NCI-H146 (cell line): ENCODE data around the gene SART1.
"Not testable (repeated sequence)": the region's sequence is repeated elsewhere in the genome, so short reads cannot be mapped to it uniquely, and the experiment has no call there.

Experiments
- DNase-seq: peaks from one replicate; lab custom pipeline; 2025; lab: John Stamatoyannopoulos, UW

Gene SART1

DNA sequence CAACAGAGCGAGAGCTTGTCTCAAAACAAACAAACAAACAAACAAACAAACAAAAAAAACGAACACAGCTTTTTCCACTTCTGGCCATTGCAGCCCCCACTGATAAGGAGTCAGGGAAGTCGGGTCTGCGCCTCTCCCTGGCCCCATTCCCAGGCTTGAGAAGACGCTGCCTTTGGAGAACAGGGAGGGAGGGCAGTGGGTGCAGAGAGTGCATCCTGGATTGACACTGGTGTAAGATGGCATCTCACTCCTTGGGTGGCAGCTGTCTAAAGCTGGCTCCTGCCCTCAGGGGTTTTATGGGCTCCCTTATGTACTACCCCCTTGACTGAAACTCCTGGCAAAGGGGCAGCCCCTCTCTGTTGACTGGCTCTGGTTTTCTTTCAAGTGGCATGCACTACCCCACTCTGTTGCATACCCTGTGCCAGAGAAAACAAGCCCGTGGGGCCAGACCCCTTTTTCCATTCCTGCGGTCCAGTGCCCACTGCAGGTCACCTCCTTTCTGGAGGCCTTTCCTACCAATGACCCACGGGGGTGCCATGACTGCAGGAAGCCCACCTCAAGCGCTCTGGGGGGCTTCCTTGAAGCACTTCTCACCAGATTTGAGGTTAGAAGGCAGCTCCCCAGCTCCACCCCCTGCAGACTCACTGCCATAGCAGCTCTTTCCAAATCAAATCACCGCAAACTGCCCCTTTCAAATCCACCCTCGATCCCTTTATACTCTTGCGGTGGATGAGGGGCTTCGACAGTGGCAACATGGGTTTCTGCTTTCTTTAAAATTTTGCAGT is 29.6 kb upstream of the SART1 start:
- DNase-seq, result no peak

DNA sequence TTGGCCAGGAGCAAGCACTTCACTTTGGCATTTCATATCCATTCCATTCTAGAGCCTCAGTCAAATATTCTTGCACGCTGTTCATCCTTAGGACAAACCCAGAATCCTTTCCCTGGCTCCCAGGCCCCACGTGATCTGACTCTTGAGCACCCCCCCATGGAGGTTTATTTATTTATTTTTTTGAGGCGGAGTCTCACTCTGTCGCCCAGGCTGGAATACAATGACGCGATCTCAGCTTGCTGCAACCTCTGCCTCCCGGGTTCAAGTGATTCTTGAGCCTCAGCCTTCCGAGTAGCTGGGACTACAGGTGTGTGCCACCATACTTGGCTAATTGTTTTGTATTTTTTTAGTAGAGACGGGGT is 29.0 kb upstream of the SART1 start:
- DNase-seq, result peak; percentile 46

DNA sequence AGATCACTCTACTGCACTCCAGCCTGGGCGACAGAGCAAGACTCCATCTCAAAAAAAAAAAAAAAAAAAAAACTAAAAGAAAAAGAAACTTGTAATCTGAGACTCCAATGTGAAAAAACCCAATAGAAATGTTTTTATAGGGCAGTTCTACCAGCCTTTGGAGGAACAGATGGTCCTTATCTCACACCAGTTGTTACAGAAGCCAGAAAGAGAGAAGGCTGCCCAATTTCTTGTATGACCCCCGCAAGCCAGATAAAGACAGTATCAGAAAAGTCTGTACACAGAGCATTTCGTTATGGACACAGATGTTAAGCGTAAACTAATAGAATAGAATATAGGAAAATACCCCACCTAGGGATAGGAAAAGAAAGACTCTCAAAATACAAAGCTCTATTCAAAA is 27.5 kb upstream of the SART1 start:
- DNase-seq, result no peak

DNA sequence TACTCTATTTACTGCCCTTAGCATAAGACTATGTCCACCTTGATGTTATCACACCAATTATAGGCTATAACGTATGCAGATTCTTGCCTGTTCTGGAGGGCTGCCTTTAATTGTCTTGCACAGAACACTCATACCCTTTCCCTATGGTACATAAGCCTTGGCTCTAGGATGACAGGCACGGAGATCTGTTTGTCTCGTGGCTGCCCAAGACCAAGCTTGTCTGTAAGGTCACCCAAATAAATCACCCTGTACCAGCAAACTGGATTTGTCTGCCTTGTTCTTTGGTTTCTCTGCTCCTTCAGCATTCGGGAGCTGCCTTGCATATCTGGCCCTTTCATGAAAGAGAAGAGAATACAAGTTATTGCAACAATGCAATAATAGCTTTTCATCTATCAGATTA is 23.8 kb upstream of the SART1 start:
- DNase-seq, result no peak

DNA sequence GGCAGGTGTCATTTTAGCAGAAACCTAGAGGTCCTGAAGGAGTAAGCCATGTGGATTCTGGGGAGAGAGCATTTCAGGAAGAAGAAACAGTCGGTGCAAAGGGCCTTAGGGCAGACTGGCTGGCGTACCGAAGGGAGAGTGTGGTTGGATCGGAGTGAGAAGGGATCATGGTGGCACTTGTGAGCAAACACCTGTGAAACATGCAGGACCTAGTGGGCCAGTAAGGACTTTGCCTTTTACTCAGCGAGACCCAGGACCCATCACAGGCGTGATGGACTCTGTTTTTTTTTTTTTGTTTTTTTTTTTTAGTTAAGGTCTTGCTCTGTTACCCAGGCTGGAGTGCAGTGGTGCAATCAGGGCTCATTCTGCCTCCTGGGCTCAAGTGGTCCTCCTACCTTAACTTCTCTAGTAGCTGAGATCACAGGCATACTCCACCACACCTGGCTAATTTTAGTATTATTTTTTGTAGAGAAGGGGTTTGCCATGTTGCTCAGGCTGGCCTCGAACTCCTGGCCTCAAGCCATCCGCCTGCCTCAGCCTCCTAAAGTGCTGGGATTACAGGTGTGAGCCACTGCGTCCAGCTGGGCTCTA is 19.7 kb upstream of the SART1 start:
- DNase-seq, result no peak

DNA sequence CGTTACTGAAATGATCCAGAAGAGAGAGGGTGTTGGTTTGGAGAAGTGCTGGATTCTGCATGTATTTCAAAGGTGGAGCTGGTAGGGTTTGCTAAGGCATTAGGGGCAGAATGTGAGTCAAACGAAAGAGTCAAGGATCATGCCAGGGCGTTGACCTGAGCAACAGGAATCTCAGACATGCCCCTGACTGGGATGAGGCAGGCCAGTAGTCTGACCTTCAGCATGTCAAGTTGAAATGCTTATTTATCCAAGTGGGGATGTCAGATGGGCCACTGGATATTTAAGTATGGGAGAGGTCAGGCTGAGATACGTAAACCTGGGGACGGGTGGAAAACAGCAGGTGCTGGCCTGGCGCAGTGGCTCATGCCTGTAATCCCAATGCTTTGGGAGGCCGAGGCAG is 19.0 kb upstream of the SART1 start:
- no peak for DNase-seq

DNA sequence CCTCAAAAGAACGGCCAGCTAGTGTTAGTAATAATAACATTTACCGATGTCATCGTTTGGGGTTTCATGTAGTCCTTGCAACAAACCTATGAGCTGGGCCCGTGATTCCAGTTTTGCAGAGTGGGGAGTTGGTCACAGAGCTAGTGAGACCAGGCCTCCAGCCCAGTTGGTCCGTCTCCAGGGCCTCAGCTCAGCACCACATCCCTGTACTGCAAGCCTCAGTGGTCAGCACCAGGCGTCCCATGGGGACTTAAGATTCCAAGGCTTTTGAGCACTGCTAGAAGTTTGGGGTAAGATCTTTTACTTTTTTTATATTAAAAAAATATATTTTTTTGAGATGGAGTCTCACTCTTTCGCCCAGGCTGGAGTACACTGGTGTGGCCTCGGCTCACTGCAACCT is 17.3 kb upstream of the SART1 start:
- DNase-seq, result no peak

DNA sequence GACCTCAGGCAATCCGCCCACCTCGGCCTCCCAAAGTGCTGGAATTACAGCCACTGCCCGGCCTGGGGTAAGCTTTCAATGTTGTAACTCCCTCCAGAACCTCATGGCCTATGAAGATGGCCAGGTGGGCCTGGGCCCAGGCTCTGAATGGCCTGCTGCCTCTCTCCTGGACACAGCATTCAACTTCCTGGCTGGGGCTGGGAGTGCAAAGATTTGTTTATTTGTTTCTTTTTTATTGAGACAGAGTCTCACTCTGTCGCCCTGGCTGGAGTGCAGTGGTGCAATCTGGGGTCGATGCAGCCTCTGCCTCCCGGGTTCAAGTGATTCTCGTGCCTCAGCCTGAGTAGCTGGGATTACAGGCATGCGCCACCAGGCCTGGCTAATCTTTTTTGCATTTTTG is 16.8 kb upstream of the SART1 start:
- DNase-seq, result no peak

DNA sequence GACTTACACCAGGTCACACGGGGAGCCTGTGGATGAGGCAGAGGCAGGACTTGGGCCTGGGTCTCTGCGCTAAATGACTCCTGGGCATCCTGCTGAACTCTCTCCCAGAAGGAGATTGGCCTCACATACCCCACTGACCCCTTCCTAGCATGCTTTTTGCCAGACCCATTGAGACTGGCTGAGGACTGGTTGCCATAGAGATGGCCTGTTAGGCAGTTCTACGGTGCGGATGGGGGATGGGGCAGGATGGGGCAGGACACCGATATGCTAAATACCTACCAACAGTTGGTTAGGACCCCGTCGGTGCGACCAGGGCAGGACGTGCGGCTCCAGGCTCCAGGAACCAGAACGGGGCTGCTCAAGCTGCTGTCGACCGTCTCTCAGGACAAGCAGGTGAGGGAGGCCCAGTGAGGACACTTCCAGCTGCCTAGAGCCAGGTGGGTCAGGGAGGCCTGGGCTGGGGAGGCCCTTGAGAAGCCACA is 16.1 kb upstream of the SART1 start, which contains the start of gene TSGA10IP:
TSGA10IP (plus strand) TSS at position 51 of the 482 bp plus-strand sequence; CDS start at position 247, 196 bp downstream.
- DNase-seq, result no peak

DNA sequence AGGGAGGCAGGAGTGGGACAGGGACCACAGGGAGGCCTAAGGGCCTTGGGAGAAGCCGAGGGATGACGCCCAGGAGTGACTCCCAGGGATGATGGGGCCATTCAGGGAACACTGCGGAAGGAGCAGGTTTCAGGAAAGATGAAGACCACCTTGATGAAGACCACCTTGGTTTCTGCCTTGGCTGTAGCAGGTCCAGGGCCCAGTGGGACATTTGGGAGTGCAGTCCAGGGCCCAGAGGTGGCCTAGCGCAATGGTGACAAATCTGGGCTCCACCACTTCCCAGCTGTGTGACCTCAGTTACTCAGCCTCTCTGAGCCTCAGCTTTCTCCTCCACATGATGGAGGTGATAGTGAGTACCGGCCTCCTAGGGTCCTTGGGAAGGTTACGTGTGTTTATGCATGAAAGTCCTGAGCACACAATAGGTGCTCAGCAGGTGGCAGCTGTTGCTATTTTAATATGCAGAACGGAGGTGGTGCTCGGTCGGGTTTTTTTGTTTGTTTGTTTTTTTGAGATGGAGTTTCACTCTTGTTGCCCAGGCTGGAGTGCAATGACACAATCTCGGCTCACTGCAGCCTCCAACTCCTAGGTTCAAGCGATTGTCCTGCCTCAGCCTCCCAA is 15.5 kb upstream of the SART1 start:
- DNase-seq, result no peak

DNA sequence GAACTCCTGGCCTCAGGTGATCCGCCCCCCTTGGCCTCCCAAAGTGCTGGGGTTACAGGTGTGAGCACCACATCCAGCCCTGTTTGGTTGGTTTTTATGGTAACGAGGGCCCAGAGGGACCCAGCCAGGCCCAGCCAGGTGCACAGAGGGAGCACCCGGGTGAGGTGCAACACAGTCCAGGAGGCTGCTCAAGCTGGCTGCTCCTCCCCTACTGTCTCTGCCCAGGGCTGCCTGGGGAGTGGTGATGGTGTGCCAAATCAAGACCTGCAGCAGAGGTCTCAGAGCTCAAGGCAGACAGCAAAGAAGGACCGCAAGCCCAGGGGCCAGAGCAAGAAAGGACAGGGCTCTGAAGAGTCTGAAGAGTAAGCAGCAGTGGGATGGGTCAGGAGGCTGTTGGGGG is 14.9 kb upstream of the SART1 start:
- DNase-seq, result no peak

DNA sequence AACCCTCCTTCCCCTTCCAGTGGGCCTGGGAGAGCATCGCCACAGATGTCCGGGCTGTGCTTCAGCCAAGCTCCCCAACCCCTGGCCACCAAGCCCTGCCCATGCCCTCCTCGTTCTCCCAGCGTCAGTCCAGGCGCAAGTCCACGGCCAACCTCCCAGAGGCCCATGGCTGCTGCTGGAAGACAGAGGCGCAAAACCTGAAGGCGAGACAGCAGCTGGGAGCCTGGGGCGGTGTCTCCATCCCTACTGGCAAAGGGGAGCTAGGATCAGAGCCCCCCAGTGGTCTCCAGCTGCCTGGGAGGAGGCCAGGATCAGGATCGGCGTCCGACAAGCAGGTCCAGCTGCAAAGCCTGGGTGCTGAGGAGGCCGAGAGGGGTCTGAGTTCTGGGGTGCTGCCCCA is 14.4 kb upstream of the SART1 start:
- DNase-seq, result no peak

DNA sequence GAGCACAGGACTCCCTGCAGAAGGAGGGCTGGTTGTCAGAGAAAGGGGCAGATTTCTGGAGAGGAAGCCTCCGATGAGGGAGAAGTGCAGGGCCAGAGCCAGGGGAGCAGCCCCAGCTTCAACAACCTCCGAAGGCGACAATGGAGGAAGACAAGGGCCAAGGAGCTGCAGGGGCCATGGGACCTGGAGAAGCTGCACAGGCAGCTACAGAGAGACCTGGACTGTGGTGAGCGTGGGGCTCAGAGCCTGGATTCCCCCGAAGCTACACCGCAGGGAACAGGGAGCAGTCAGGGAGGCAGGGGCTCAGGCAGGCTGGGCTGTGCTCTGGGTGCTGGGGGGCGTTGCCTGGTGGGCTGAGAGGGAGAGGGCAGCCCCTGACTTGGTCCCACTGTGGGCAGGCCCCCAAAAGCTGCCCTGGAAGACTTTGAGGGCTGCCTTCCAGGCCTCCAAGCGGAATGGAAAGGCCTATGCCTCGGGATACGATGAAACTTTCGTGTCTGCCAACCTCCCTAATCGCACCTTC is 13.9 kb upstream of the SART1 start:
- DNase-seq, result no peak

DNA sequence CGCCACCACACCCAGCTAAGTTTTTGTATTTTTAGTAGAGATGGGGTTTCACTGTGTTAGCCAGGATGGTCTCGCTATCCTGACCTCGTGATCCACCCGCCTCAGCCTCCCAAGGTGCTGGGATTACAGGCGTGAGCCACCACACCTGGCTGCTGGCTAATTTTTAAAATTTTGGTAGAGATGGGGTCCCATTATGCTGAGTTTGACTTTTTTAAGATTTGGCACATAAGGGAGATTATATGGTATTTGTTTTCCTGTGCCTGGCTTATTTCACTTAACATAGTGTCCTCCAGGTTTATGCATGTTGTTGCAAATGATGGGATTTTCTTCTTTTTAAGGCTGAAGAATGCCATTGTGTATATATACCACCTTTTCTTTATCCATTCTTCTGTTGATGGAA is 10.8 kb upstream of the SART1 start:
- not testable (repeated sequence) for DNase-seq

DNA sequence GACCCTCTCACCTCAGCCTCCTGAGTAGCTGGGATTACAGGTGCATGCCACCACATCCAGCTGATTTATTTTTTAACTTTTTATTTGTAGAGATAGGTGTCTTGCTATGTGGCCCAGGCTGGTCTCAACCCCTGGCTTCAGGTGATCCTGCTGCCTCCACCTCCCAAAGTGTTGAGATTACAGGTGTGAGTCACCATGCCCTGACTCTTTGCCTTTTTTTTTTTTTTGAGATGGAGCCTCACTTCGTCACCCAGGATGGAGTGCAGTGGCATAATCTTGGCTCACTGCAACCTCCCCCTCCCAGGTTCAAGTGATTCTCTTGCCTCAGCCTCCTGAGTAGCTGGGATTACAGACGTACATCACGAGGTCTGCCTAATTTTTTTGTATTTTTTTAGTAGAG is 9.9 kb upstream of the SART1 start:
- not testable (repeated sequence) for DNase-seq

DNA sequence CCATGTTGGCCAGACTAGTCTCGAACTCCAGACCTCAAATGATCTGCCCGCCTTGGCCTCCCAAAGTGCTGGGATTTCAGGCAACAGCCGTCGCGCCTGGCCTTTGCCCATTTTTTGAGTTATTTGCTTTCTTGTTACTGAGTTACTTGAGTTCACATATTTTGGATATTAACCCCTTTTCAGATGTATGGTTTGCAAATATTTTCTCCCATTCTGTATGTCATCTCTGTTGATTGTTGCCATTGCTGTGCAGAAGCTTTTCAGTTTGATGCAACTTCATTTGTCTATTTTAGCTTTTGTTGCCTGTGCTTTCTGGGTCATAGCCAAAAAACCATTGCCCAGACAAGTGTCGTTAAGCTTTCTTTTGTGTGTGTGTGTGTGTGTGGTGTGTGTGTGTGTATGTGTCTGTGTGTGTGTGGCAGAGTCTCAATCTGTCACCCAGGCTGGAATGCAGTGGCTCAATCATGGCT is 9.4 kb upstream of the SART1 start:
- no peak for DNase-seq

DNA sequence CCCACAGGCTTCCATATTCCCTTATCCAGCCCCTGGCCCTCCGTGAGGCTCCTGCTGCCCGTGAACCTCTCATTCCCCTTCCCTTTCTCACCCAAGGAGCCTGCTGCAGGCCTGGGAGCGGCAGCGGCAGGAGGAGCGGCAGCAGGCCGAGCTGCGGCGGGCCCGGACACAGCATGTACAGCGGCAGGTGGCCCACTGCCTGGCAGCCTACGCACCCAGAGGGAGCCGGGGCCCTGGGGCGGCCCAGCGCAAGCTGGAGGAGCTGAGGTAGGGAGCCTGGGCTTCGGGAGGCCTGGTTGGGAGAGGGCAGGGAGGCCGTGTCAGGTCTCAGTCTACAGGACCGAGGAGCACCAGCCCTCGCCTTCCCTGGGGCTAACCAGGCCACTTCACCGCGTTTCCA is 8.1 kb upstream of the SART1 start:
- no peak for DNase-seq

DNA sequence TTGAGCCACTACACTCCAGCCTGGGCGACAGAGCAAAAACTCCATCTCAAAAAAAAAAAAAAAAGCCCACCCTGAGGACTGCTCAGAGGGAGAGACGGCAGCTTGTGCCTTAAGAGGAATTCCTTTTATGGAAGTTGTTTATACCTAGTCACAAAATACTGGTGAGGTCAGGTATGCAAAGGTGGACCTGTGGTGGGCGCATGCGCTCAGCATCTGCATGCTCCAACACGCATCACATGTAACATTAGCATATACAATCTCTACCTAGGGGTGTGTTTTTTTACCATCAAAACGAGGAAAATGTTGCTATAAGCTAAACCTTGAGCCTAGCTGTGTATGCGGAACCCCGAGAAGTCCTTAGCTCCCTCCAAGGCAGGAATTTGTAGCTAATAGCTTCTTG is 6.8 kb upstream of the SART1 start:
- no peak for DNase-seq

DNA sequence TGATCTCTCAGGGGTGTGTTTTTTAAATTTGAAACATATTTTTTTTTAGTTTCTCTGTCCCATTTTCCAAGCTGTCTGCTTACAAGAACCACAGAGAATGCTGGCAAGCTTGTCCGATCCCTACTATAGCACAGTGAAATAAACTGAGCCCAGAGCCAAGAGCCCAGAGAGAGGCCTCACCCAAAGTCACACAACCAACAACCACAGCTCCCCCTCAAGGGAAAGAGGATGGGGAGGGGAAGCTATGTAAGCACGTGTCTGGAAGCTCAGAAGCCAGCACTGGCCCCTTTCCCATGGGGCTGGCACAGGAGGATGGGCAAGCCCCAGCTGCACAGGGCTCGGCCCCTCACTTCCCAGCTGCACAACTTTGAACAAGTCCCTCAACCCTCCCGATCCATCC is 3.2 kb upstream of the SART1 start:
- DNase-seq, result no peak

DNA sequence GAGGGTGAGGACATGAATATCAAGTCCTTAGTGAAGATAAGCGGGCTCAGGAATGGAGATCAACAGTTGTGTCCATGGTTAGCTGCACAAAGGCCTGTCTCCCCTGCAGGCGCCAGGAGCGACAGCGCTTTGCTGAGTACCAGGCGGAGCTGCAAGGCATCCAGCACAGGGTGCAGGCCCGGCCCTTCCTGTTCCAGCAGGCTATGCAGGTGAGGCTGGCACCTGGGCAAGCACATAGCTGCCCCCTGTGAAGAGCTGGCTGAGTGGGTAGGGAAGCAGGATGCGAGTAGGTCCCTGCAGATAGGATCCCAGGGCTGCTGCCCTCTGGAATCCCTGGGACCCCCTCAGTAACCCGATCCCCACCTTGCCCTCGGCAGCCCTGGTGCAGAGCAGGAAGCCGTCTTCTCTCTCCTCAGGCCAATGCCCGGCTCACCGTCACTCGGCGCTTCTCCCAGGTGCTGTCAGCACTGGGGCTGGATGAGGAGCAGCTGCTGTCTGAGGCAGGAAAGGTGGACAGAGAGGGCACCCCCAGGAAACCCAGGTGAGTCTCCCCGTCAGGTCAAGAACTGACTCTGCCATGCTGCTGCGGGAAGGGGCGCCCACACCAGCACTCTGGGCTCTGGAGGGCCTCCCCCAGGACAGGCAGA is 2.6 kb upstream of the SART1 start:
- DNase-seq, result no peak

DNA sequence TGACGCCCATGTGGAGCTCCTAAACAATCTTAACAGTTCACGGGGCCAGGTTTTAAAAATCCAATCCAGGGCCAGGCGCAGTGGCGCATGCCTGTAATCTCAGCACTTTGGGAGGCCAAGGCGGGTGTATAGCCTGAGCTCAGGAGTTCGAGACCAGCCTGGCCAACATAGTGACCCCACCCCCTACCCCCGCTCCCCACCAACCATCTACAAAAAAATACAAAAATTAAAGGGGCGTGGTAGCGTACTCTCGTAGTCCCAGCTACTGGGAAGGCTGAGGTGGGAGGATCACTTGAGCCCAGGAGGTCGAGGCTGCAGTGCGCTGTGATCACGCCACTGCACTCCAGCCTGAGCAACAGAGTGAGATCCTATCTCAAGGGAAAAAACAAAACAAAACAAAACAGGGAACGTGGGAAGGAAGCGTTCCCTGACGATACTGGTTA is 689 bp upstream of the SART1 start:
- DNase-seq, result no peak

DNA sequence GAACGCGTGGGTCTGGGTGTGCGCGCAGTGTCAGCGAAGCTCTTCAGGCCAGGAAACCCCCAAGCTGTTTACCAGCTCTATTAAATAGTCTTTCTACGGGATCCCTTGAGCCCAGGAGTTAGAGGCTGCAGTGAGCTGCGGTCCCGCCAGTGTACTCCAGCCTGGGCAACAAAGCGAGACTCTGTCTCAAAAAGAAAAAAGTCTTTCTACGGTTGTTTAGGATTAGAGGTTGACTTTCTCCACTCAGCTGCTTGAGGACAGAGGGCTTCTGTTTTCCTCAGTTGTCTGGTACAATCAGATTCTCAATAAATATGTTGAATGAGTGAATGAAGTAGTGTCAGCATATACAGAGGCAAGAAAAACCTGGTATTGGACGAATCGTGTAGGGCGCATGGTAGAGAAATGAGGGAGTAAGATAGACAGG is 619 bp downstream of the SART1 start:
- DNase-seq, result no peak
